GM19397 (cell line): ENCODE results near the gene MDFIC2.
A peak's percentile ranks its signal among the peaks of the same experiment; 100 is the strongest.
"Not testable (repeated sequence)": the region's sequence is repeated elsewhere in the genome, so short reads cannot be mapped to it uniquely, and the experiment has no call there.

ENCODE experiments used
- ATAC-seq: cut with Tn5 transposase; IDR thresholded peaks from one replicate; pipeline ENCODE4 v1.9.1; 2021; ENCODE audit warnings: mild to moderate bottlenecking, moderate library complexity; ENCODE audit not compliant: unreplicated experiment

The MDFIC2 gene

GRCh38 chr3:70312336-70312735, at the start of gene MDFIC2:
TSS of gene MDFIC2 (minus strand) at chr3:70312638. CDS start at chr3:70311973, 665 bp downstream.
- ATAC-seq: no peak

- peak; percentile 60 for ATAC-seq
Observed at GRCh38 chr3:70360979-70361760, 48.7 kb upstream of the MDFIC2 start.

- ATAC-seq: no peak
Observed at GRCh38 chr3:70359711-70360110, 47.3 kb upstream of the MDFIC2 start.

- no peak for ATAC-seq
Observed at GRCh38 chr3:70358978-70359580, 46.6 kb upstream of the MDFIC2 start.

- no peak for ATAC-seq
Observed at GRCh38 chr3:70352215-70352614, 39.8 kb upstream of the MDFIC2 start.

GRCh38 chr3:70342149-70342548, 29.7 kb upstream of the MDFIC2 start:
- ATAC-seq: no peak

GRCh38 chr3:70336885-70337284, 24.4 kb upstream of the MDFIC2 start:
- not testable (repeated sequence) for ATAC-seq

- ATAC-seq: no peak
Observed at GRCh38 chr3:70333080-70333479, 20.6 kb upstream of the MDFIC2 start.

GRCh38 chr3:70315021-70315420, 2.6 kb upstream of the MDFIC2 start:
- ATAC-seq: no peak

GRCh38 chr3:70310809-70311208, 1.6 kb downstream of the MDFIC2 start:
- ATAC-seq: no peak

- ATAC-seq: no peak
Observed at GRCh38 chr3:70309591-70309990, 2.8 kb downstream of the MDFIC2 start.

GRCh38 chr3:70308760-70309159, 3.7 kb downstream of the MDFIC2 start:
- ATAC-seq: no peak

- ATAC-seq: no peak
Observed at GRCh38 chr3:70306736-70307135, 5.7 kb downstream of the MDFIC2 start.

GRCh38 chr3:70298385-70298784, 14.1 kb downstream of the MDFIC2 start:
- ATAC-seq: no peak

- no peak for ATAC-seq
Observed at GRCh38 chr3:70291097-70291482, 21.3 kb downstream of the MDFIC2 start.

GRCh38 chr3:70290431-70291096, 21.9 kb downstream of the MDFIC2 start:
- not testable (repeated sequence) for ATAC-seq

GRCh38 chr3:70281663-70282062, 30.8 kb downstream of the MDFIC2 start:
- ATAC-seq: no peak

- no peak for ATAC-seq
Observed at GRCh38 chr3:70277304-70277703, 35.1 kb downstream of the MDFIC2 start.

- no peak for ATAC-seq
Observed at GRCh38 chr3:70276901-70277300, 35.5 kb downstream of the MDFIC2 start.

GRCh38 chr3:70273492-70273891, 38.9 kb downstream of the MDFIC2 start:
- ATAC-seq: no peak

- no peak for ATAC-seq
Observed at GRCh38 chr3:70272798-70273197, 39.6 kb downstream of the MDFIC2 start.
